WTC11 (cell line): ENCODE data around the gene ZNF503. TPM values are rescaled to one million over a fixed set of nuclear protein-coding genes. Genes with fewer than 3 reads are reported as not detected.

Experiments
- ATAC-seq: fragments of 200-7000 bp; cut with Tn5 transposase; 2 replicates; pipeline ENCODE4 v1.10.0; 2021; ENCODE audit warnings: mild to moderate bottlenecking, moderate library complexity
- CTCF ChIA-PET: fragments of 300-600 bp; sonication (Branson Sonifier 250); formaldehyde crosslinking; loops from one replicate; lab custom pipeline; 2021; ENCODE audit warnings: antibody characterized with exemption; lab: Charles Lee
- POLR2A ChIA-PET: fragments of 350-600 bp; sonication (Branson Sonifier 250); formaldehyde crosslinking; loops from one replicate; lab custom pipeline; 2021; ENCODE audit warnings: antibody characterized with exemption; lab: Charles Lee
- DNase-seq: peaks from one replicate; pipeline ENCODE4 v3.0.0; 2021; ENCODE audit warnings: low spot score
- H3K27ac Mint-ChIP-seq: 2 replicates; pipeline ENCODE4 v1.8.0; 2021; ENCODE audit warnings: mixed read lengths
- H3K27me3 Mint-ChIP-seq: 2 replicates; pipeline ENCODE4 v1.8.0; 2021; ENCODE audit warnings: low read depth, mild to moderate bottlenecking, moderate library complexity, mixed read lengths
- H3K36me3 Mint-ChIP-seq: 2 replicates; pipeline ENCODE4 v1.8.0; 2021; ENCODE audit warnings: mixed read lengths
- H3K4me1 Mint-ChIP-seq: 2 replicates; pipeline ENCODE4 v1.8.0; 2022; ENCODE audit warnings: mixed read lengths
- H3K4me3 Mint-ChIP-seq: 2 replicates; pipeline ENCODE4 v1.8.0; 2021; ENCODE audit warnings: mild to moderate bottlenecking, moderate library complexity, mixed read lengths
- H3K9me3 Mint-ChIP-seq: 2 replicates; pipeline ENCODE4 v1.8.0; 2021; ENCODE audit warnings: mixed read lengths
- FOXJ3 ChIP-seq: sonication (generic); formaldehyde crosslinking; IDR thresholded peaks from 2 replicates; pipeline ENCODE4 v1.9.0; 2021; ENCODE audit warnings: missing genetic modification reagents, mild to moderate bottlenecking, borderline replicate concordance
- KAT7 ChIP-seq: sonication (generic); formaldehyde crosslinking; IDR thresholded peaks from 2 replicates; pipeline ENCODE4 v1.8.1; 2023; ENCODE audit warnings: missing genetic modification reagents, mild to moderate bottlenecking, borderline replicate concordance
- ZNF396 ChIP-seq: fragments of 250-450 bp; sonication (Bioruptor Pico); IDR thresholded peaks from 2 replicates; pipeline ENCODE4 v1.8.0; 2021; ENCODE audit warnings: mild to moderate bottlenecking, moderate library complexity, borderline replicate concordance
- total RNA-seq: library from RNA; stranded (reverse); gene quantifications from 3 replicates; pipeline ENCODE4 v1.2.3, GENCODE V29; 2021
- TF ChIP-seq, protein P1 (sequence below): sonication (generic); formaldehyde crosslinking; IDR thresholded peaks from 2 replicates; pipeline ENCODE4 v1.8.1; 2023; ENCODE audit warnings: mild to moderate bottlenecking, missing genetic modification reagents, borderline replicate concordance
- TF ChIP-seq, protein P2 (sequence below): sonication (generic); formaldehyde crosslinking; IDR thresholded peaks from 2 replicates; pipeline ENCODE4 v1.8.1; 2022; ENCODE audit warnings: mild to moderate bottlenecking, moderate library complexity, missing genetic modification reagents
- TF ChIP-seq, protein P3 (sequence below): sonication (generic); formaldehyde crosslinking; IDR thresholded peaks from 2 replicates; pipeline ENCODE4 v1.8.1; 2023; ENCODE audit warnings: mild to moderate bottlenecking, moderate library complexity, missing genetic modification reagents
- TF ChIP-seq, protein P4 (sequence below): sonication (generic); formaldehyde crosslinking; IDR thresholded peaks from 2 replicates; pipeline ENCODE4 v1.8.1; 2022; ENCODE audit warnings: mild to moderate bottlenecking, missing genetic modification reagents, moderate library complexity, borderline replicate concordance
- TF ChIP-seq, protein P5 (sequence below): fragments of 200-600 bp; IDR thresholded peaks from 2 replicates; pipeline ENCODE4 v1.8.0; 2022; ENCODE audit warnings: antibody characterized with exemption
- TF ChIP-seq, protein P6 (sequence below): sonication (generic); formaldehyde crosslinking; IDR thresholded peaks from 2 replicates; pipeline ENCODE4 v1.8.1; 2023; ENCODE audit warnings: mild to moderate bottlenecking, missing genetic modification reagents, moderate library complexity
- TF ChIP-seq, protein P7 (sequence below): sonication (generic); formaldehyde crosslinking; IDR thresholded peaks from 2 replicates; pipeline ENCODE4 v1.8.1; 2023; ENCODE audit warnings: mild to moderate bottlenecking, missing genetic modification reagents, moderate library complexity

ZNF503 gene
- total RNA-seq, 1 experiment from 2014 or later = 0.39 TPM

DNA sequence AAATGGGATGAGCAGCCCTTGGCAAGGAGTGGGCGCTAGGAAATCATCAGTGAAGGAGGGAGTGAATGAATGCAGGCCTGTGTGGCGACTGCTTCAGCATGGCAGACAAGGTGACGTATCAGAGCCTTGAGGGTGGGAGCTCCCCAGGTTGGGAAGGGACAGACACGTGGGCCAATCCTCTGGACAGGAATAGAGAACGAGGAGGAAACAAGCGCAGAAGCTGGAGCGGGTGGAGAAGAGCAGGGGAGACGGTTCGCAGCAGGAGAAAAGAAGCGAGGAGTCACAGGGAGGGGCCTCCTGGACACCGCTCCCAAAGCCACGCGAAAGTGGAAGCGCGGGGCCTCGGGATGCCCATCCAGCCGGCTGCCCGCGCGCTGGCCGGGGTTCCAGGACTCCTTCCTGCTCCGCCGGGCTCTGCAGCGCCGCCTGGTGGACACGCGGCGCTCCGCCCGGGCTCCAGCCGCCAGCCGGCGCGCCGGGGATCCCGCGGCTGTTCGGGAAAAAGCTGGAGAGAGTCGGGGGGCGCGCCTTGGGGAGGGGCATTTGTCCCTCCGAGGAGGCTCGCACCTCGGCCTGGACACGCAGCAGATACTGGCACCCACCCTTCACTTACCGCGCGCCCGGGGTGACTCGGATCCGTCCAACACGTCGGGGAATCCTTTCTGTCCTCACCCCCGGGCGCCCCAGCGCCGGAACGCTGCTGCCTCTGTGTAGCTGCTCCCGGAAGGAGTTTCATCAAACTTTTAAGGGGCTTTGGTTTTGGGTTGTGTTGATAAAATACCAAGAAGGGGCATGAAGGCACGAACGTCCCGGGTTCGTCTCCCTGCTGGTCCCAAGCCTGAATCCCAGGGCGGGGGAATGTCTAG lies 6.3 kb downstream of the ZNF503 start (continued):
- TF ChIP-seq, protein P1, sequence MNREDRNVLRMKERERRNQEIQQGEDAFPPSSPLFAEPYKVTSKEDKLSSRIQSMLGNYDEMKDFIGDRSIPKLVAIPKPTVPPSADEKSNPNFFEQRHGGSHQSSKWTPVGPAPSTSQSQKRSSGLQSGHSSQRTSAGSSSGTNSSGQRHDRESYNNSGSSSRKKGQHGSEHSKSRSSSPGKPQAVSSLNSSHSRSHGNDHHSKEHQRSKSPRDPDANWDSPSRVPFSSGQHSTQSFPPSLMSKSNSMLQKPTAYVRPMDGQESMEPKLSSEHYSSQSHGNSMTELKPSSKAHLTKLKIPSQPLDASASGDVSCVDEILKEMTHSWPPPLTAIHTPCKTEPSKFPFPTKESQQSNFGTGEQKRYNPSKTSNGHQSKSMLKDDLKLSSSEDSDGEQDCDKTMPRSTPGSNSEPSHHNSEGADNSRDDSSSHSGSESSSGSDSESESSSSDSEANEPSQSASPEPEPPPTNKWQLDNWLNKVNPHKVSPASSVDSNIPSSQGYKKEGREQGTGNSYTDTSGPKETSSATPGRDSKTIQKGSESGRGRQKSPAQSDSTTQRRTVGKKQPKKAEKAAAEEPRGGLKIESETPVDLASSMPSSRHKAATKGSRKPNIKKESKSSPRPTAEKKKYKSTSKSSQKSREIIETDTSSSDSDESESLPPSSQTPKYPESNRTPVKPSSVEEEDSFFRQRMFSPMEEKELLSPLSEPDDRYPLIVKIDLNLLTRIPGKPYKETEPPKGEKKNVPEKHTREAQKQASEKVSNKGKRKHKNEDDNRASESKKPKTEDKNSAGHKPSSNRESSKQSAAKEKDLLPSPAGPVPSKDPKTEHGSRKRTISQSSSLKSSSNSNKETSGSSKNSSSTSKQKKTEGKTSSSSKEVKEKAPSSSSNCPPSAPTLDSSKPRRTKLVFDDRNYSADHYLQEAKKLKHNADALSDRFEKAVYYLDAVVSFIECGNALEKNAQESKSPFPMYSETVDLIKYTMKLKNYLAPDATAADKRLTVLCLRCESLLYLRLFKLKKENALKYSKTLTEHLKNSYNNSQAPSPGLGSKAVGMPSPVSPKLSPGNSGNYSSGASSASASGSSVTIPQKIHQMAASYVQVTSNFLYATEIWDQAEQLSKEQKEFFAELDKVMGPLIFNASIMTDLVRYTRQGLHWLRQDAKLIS (CRISPR knock-in tag) = no peak
- TF ChIP-seq, protein P2, sequence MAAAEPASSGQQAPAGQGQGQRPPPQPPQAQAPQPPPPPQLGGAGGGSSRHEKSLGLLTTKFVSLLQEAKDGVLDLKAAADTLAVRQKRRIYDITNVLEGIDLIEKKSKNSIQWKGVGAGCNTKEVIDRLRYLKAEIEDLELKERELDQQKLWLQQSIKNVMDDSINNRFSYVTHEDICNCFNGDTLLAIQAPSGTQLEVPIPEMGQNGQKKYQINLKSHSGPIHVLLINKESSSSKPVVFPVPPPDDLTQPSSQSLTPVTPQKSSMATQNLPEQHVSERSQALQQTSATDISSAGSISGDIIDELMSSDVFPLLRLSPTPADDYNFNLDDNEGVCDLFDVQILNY (CRISPR knock-in tag) = peak; percentile 71; the same call in 1 of the 2 replicates
- TF ChIP-seq, all 79 proteins: peak for 5

DNA sequence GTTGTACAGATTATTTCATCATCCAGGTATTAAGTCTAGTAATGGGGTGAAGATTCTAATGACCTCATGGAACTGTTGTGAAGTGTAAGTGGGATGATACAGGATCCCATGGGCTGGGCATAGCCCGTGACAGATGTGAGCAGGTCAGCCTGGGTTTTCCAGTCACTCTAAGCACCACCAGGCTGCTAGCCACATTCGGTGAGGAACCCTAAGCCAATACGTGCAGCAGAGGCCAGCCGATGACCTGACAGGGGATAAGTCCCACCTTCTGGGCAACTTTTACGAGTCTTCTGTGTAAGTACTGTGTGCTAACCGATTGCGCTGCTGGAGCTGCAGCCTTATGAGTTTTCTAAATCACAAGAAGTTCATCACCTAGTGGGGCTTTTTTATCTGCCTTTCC lies 7.3 kb downstream of the ZNF503 start:
- ChIA-PET POLR2A (no interaction called here), CTCF (interaction anchor here (1.3 to 2.5 kb wide), 4 partner anchors 64 to 257 kb away, joined by 4 to 15 read pairs (median 6); partner anchors contain the start of gene COMTD1)
- peaks cover 91% of the 10 kb centered on the region for H3K27me3 Mint-ChIP-seq
- peaks cover 21% of the 10 kb centered on the region for H3K4me1 Mint-ChIP-seq
- peak overlapping the region; percentile 56; the same call in 1 of the 2 replicates for H3K4me3 Mint-ChIP-seq
- ATAC-seq (no peak), DNase-seq (no peak)
- H3K36me3 Mint-ChIP-seq = no peaks in the 10 kb centered on the region
- TF ChIP-seq ZNF396 (no peak), KAT7 (CRISPR knock-in tag) (no peak), FOXJ3 (CRISPR knock-in tag) (no peak)
- TF ChIP-seq, protein P3, sequence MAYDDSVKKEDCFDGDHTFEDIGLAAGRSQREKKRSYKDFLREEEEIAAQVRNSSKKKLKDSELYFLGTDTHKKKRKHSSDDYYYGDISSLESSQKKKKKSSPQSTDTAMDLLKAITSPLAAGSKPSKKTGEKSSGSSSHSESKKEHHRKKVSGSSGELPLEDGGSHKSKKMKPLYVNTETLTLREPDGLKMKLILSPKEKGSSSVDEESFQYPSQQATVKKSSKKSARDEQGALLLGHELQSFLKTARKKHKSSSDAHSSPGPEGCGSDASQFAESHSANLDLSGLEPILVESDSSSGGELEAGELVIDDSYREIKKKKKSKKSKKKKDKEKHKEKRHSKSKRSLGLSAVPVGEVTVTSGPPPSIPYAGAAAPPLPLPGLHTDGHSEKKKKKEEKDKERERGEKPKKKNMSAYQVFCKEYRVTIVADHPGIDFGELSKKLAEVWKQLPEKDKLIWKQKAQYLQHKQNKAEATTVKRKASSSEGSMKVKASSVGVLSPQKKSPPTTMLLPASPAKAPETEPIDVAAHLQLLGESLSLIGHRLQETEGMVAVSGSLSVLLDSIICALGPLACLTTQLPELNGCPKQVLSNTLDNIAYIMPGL (CRISPR knock-in tag) = no peak
- TF ChIP-seq, protein P4, sequence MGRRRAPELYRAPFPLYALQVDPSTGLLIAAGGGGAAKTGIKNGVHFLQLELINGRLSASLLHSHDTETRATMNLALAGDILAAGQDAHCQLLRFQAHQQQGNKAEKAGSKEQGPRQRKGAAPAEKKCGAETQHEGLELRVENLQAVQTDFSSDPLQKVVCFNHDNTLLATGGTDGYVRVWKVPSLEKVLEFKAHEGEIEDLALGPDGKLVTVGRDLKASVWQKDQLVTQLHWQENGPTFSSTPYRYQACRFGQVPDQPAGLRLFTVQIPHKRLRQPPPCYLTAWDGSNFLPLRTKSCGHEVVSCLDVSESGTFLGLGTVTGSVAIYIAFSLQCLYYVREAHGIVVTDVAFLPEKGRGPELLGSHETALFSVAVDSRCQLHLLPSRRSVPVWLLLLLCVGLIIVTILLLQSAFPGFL (CRISPR knock-in tag) = no peak
- TF ChIP-seq, protein P5, sequence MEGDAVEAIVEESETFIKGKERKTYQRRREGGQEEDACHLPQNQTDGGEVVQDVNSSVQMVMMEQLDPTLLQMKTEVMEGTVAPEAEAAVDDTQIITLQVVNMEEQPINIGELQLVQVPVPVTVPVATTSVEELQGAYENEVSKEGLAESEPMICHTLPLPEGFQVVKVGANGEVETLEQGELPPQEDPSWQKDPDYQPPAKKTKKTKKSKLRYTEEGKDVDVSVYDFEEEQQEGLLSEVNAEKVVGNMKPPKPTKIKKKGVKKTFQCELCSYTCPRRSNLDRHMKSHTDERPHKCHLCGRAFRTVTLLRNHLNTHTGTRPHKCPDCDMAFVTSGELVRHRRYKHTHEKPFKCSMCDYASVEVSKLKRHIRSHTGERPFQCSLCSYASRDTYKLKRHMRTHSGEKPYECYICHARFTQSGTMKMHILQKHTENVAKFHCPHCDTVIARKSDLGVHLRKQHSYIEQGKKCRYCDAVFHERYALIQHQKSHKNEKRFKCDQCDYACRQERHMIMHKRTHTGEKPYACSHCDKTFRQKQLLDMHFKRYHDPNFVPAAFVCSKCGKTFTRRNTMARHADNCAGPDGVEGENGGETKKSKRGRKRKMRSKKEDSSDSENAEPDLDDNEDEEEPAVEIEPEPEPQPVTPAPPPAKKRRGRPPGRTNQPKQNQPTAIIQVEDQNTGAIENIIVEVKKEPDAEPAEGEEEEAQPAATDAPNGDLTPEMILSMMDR = no peak
- TF ChIP-seq, protein P6, sequence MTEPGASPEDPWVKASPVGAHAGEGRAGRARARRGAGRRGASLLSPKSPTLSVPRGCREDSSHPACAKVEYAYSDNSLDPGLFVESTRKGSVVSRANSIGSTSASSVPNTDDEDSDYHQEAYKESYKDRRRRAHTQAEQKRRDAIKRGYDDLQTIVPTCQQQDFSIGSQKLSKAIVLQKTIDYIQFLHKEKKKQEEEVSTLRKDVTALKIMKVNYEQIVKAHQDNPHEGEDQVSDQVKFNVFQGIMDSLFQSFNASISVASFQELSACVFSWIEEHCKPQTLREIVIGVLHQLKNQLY (CRISPR knock-in tag) = no peak
- H3K27ac Mint-ChIP-seq = no peak overlapping the region
- no peaks in the 10 kb centered on the region for H3K9me3 Mint-ChIP-seq

DNA sequence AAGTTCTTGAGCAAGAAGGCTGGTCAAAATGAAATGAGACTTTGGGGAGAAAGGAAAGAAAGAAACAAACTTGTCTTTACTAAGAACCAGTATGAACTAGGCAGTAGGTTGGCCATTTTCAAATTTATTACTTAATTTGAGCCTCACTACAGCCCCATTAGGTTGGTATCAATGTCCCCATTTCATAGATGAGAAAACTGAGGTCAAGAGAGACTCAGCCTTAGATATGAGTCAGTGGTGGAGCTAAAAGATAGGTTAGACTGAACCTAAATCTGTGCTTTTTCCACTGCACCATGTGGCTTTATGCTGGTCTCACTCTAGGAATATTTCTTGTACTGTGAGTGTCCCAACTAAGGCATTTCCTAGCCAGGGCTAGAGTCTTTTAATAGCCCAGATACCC lies 8.8 kb downstream of the ZNF503 start:
- ATAC-seq (no peak), DNase-seq (no peak)
- Mint-ChIP-seq H3K27ac (no peak overlapping the region), H3K4me1 (peaks cover 13% of the 10 kb centered on the region), H3K36me3 (no peaks in the 10 kb centered on the region), H3K9me3 (no peaks in the 10 kb centered on the region), H3K27me3 (peaks cover 90% of the 10 kb centered on the region), H3K4me3 (no peak overlapping the region)
- TF ChIP-seq, protein P7, sequence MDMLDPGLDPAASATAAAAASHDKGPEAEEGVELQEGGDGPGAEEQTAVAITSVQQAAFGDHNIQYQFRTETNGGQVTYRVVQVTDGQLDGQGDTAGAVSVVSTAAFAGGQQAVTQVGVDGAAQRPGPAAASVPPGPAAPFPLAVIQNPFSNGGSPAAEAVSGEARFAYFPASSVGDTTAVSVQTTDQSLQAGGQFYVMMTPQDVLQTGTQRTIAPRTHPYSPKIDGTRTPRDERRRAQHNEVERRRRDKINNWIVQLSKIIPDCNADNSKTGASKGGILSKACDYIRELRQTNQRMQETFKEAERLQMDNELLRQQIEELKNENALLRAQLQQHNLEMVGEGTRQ = no peak
- CTCF ChIA-PET = no interaction called here
- POLR2A ChIA-PET = no interaction called here
